A204.1 (cell line): ENCODE results near the gene SNRNP200.
"Not testable (repeated sequence)": the region's sequence is repeated elsewhere in the genome, so short reads cannot be mapped to it uniquely, and the experiment has no call there.

Experiments
- FAIRE-seq: peaks from 2 replicates; lab custom pipeline; 2012; peaks lifted over from hg19 to GRCh38; lab: Jason Lieb, UNC

SNRNP200 gene

DNA sequence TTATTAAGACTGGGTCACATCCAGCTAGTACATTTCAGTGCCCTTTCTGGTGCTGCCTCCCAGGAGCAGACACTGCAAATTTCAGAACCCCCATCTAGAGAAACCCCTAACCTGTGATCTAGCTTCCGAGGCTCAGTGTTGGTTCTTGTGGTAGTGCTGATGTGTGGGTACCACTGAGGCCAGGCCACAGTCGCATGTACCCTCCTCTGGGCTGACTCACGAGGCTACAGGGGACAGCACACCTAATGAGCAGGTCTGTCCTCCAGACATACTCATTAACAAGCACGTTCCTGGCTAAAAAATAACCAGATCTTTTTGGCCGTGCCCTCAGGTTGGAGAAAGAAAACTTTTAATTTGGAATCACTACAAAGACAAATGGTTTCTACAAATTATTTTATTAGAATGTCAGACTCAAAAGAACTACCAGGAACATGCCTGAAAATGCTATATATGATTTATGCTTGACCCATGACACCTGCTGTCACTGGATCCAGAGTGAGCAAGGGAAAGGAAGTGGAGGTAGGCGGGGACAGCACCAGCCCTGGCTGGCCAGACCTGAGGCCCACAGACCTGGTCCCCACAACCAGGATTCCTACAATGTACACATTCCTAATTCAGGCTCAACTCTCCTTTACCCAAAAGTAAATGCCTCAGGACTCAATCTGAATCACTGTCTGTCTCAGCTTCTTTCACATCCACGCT is 30.8 kb downstream of the SNRNP200 start:
- FAIRE-seq: no peak

DNA sequence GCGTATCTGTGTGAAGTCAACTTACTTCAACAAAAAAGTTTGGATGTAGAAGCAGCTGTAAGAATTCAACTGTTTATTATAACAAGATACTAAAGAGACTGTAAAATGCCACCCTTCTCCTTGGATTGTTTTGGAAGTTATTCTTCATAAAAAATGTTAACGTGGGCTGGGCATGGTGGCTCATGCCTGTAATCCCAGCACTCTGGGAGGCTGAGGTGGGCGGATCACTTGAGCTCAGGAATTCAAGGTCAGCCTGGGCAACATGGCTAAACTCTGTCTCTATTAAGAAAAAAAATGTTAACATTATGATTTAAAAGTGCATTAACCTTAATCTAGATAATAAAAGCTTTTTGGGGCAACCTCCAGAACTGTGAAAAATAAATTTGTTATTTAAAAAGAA is 31.6 kb downstream of the SNRNP200 start:
- FAIRE-seq: no peak

DNA sequence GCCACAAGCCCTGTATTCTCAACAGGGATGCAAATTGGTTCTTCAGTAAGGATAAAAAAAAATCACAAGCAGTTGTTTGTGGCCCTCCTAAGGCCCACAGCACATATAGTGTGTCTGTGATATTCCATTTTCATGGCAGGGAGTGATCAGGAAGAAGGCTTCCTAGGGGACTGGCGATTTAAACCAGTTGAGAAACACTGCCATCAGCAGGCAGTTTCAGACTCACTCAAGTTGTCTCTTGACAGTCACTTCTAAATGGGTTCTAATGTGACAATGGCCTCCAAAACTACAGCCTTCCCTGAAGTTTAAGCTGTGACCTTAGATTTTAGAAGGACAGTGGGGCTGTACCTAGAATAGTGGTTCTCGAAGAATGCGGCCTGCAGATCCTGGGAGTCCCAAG is 33.4 kb downstream of the SNRNP200 start:
- no peak for FAIRE-seq

DNA sequence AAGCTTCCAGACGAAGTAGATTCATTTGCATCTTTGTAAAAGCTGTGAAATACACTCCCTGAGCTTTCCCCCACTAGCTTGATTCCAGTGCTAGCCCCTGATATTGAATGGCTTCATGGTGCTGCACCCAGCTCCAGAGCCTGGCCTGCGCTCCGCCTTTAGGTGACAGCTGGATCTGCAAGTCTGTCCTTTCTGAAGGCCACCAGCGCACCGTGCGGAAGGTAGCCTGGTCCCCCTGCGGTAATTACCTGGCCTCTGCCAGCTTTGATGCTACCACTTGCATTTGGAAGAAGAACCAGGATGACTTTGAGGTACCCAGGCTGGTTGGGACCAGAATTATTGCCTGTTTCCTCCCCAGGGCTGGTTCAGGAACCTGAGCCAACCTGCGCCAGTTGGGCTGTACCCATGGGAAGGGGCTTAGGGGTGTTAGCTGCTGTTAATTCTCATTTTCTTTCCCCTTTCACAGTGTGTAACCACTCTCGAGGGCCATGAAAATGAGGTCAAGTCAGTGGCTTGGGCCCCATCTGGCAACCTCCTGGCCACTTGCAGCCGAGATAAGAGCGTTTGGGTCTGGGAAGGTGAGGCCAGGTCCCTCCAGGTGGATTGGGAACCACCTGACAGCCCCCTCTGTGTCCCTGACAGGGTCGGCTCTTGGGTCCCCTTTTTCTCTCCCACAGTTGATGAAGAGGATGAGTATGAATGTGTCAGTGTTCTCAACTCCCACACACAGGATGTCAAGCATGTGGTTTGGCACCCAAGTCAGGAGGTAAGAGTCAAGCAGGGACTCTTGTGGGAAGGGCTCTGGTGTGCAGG is 38.0 kb downstream of the SNRNP200 start:
- FAIRE-seq: no peak

DNA sequence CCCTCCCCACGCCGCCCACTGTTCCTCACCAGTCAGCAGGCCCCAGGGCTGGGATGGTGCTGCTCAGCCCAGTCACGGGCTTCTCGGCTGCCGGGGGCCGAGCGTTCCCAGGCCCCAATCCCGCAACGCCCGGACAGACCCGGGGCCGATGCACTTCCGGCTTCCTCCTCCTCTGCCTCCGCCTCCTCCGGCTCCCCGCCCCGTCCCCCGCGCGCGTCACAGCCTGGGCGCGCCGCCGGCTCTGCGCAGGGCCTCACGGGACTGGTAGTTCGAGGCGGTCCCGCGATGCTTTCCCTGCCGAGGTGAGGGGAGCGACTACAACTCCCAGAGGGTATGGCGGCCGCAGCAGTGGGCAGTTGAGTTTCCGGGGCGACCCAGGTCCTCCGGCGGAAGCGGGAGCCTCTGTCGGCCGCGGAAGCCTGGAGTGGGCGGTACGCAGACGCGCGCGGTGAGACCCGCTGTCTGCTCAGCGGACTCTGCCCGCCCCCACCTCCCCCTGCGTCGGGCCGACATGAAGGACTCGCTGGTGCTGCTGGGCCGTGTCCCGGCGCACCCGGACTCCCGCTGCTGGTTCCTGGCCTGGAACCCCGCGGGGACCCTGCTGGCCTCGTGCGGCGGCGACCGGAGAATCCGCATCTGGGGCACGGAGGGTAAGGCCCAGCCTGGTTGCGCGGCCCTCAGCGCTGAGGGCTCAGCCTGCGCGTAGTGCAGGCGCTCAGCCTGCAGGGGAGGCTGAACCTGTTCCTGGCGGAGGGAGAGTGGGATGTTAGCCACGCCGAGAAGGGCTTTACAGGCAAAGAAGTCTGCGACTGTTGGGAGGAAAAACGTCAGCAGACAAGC is 39.3 kb downstream of the SNRNP200 start, which contains the start of the genes CIAO1 and TMEM127:
Gene CIAO1 (plus strand): TSS at position 386 of the 840 bp plus-strand sequence. CDS start 126 bp downstream, at position 512.
Gene TMEM127 (minus strand): TSS at position 158 of the 840 bp plus-strand sequence. CDS start 616 bp downstream, outside the sequence.
- peak; percentile 9 for FAIRE-seq

DNA sequence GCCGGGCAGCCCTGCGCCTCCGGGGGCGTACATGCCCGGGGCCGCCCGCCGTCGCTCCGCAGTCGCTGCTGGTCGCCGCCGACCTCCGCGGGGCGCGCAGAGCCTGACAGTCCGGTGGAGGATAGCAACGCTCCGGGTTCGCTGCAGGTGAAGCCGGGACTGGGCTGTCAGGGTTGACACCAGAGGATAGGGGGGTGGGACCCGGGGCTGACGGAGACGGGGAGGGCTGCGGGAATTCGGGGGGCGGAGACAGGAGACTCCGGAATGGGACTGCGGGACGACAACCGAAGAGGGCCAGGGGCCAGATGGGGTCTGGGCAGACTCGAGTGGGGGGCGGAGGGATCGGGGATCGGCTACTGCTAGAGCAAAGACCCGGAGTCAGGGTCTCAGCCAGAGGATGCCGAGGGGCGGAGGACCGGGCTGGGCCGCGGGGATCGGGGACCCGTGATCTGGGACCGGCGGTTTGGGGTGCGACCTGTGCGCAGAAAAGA is 40.0 kb downstream of the SNRNP200 start:
- FAIRE-seq: no peak

DNA sequence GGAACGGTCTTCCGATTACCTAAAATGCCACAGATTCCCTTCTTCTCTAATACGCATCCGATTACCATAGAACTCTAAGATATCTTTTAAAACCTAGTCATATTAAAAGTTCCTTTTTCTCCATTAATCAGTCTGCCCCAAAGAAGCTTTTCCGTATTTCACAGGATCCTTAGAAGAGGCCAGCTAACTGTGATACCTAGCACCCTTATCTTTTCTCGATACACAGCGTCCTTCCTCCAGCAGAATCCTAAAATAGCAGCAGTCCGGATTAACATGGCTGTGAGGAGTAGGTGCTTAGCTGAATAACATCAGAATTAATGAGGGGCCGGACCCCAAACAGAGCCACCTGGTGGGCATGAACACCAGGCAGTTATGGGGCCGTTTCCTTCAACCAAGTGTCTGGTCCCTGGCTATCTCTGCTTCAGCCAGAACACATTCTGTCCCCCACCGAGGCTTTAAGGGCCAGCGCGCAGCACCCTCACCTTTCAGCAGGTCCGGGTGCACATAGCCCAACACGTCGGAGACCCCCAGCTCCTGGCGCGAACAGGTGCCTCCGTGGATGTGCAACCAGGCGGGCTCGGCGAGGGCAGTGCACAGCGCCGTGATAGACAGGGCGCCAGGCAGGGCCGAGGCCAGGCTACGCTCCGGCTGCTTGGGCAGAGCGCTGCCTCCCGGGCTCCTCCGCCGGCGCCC is 40.5 kb downstream of the SNRNP200 start:
- FAIRE-seq: no peak

DNA sequence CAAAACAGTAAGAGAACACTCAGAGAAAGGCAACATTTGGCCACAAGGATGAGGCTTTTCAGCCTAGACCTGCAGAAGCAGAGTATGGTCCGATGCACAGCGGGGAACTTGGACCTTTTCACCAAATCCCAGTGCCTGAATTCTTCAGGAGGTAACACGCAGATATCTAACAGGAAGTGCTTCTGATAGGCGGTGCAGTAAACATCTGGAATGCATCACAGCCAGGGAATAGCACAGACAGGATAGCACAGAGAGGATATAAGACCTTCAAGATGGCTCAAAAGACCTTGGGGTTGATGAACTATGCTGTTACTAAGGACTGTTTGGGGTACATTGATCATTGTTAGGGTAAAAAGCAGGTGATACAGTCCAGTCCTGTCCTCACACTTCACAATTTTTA is 41.3 kb downstream of the SNRNP200 start:
- no peak for FAIRE-seq

DNA sequence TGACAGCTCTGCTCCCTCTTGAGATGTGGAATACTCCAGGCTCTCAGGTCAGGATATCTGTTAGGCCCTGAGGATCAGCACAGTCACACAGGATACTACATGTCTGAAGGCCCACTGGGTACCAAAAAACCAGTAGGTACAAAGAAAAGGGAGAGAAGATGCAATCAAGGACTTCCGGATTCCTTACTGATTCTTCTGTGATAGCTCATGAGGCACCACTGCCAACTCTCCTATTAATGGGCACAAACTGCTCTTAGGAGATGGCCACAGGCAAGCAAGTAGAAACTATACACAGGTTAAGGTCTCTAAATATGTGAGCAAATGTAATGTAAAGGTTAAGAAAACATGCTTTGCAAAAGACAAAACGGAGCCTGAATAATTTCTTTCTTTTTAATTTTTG is 43.0 kb downstream of the SNRNP200 start:
- no peak for FAIRE-seq

DNA sequence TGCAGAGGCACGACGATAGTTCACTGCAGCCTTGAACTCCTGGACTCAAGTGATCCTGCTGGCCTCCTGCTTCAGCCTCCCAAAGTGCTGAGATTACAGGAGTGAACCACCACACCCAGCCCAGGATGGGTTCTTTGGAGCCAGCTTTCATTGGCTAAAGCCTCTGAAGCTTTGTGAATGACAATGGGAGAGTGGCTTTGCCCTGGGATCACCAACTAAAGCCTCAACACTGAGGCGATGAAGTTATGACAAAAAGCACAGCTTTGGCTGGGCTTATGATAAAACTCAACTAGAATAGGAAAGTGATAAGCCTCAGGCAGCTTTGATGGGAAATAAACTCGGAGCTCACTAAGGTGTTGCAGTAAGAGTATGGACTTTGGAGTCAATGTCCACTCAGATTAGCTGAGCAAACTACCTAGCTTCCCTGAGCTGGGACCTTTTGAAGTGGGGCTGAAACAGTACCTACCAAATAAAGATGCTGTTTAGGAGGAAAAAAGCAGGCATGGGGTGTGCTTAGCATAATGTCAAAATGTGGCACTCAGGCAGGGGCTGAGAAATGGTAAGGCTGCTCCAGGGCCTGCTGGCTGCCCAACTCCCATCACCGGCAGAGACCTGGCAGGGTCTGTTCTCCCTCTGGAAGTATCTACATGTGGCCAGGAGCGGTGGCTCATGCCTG is 43.9 kb downstream of the SNRNP200 start:
- no peak for FAIRE-seq

DNA sequence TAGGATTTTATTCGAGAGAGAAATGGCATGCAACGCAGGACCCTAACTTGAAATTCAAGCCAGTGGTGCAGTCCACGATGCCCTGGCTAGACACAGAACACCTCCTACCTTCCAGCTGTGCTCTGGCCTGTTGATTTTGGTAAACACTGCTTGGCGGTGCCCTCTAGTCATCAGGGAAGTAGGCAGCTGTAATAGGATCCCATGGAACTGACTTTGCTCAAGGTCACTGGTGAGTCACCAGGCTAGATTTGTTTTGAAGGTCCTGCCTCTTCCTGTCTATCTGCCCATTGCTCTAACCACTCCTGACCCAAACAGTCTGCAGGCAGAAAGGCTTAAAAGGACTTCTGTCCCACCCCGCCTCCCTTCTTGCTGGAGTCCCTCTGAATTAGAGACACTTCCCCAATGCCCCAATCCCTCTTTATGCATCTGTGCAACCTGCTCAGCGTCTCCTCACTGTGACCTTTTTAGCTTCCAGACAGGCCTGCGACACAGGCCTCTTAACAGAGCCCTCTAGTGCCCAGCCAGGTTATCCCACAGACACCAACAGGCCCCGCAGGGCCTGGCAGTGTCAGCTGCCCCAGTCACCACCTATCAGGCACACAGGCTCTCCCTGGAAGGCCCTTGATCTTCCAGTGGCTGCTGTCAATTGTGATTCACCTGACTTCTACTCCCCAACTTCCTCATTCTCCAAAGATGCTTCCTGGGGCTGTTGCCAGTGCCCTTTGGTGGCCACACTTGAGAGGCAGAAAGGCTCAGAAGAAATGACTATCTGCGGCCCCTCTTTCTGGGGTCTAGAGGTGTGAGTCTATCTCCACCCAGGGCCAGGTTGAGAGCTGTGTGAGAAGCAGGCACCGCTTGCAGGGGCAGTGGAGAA is 44.7 kb downstream of the SNRNP200 start:
- no peak for FAIRE-seq

DNA sequence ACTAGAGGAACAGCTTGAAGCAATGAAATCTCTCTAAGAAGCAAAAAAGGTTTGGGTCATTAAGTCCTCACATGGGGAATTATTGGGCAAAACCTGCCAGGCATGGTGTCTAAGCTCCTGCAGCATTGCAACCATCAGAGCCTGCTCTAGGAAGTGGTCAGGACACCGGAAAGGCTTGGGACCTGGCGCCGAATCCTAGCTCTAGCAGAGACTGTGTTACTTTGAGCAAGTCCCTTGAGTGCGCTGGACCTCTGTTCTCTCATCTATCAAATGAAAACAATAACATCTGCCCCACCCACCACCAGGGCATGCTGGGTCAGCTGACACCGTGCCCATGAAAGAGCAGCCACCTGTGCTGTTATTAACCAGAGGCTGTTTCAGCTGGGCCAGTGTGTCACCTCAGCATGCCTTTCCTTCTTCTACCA is 45.8 kb downstream of the SNRNP200 start:
- FAIRE-seq: no peak

DNA sequence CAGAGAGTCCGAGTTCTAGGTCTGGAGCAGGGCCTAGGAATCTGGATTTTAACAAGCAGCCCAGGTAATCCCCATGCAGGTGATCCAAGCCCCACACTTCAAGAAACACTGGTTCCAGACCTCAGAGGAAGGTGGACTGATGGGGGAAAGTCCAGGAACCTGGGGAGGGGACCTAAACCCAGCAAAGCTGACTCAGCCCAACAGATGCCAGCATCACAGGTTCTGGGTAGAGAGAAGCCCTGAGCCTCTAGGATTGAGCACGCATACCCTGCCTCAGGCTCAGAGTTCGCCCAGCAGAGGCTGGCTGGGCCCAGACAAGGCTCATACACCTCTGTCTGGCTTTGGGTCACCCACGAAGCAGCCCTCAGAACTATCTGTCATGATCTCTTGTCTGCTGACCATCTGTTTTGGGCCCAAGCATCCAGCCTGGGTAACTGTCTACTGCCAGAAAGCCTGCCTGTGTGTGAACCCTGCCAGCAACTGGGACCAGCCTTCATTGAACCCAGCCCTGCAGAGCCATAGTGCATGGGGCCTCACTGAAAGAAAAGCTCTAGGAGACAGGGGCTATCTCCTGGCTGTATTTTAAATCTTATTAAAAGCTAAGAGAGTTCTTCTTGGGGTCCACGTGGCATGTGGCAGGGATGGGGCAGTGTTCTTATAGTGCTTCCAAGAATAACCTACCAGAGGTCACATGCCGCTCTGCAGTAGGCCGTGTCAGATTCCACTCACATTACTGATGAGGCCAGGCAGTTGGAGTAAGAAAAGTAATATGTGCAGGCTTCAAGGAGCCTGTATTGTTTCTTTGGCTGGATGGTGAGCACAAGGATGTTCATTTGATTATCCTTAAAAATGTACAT is 47.0 kb downstream of the SNRNP200 start:
- no peak for FAIRE-seq

DNA sequence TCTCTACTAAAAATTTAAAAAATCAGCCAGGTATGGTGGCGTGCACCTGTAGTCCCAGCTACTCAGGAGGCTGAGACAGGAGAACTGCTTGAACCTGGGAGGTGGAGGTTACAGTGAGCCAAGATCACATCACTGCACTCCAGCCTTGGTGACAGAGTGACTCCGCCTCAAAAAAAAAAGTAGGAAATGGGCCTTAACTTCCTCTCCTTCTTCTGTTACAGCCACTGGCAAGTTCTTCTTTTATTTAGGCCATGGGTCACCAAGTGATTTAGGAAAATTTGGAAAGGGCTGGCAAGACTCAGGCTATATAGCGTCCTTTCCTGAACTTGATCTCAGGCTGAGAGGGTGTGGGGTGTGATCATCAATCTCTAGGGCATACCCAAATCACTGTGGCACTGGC is 47.6 kb downstream of the SNRNP200 start:
- not testable (repeated sequence) for FAIRE-seq

DNA sequence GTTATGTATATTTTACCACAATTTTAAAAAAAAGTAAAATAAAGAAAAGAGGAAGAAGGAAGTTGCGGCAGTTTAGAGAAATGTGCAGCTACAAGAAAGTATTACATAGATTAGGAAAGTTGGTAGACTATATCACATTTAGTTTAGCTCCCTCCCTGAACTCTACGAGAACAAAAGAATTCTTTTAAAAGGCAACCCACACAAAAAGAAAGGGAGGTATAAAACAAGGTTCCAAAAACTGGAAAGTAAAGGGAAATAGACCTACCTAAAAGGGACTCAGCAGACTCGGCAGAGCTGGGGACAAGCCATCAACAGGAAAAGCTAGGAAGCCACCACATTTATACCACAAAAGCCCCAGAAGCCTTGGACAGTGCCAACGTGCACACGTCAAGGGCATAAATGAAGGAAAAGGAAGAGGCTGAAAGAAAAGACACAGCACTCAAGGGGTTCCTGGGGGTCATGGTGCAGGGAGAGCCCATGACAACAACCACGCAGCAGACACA is 48.7 kb downstream of the SNRNP200 start:
- no peak for FAIRE-seq

DNA sequence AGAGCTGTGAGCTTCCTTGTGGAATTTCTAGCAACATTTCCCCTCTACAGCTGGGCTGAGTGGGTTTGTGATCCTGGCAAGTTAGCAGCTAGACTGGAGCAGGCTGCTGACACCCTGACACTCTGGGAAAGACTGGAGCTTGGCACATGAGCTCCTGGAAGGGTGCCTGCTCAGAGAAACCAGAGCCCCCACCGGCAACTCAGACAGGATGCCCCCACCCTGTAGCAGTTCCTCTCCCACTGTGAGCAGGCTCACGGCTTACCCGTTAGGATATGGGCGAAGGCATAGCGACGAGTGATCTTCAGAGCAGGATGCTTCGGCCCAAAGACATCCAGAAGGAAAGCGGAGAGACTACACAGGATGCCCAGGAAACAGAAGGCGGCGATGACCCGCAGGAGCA is 50.8 kb downstream of the SNRNP200 start:
- FAIRE-seq: no peak

DNA sequence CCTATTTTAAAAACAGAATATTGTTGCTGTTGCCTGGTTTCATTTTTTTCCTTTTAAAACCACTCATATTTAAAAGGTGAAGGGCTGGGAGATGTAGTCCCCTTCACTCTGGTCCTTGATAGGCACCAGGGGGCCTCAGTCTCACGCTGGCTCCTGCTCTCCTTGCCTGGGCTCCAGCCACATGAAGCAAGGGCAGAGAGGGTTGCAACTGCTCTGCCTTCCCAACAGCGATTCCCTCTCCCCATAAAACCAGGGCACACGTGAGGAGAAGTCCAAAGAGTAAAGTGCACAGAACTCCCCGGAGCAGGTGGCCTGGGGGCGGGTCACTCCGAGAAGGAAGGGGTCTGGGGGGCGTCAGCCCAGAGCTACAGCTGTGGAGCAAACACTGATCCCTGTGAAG is 52.3 kb downstream of the SNRNP200 start:
- no peak for FAIRE-seq

DNA sequence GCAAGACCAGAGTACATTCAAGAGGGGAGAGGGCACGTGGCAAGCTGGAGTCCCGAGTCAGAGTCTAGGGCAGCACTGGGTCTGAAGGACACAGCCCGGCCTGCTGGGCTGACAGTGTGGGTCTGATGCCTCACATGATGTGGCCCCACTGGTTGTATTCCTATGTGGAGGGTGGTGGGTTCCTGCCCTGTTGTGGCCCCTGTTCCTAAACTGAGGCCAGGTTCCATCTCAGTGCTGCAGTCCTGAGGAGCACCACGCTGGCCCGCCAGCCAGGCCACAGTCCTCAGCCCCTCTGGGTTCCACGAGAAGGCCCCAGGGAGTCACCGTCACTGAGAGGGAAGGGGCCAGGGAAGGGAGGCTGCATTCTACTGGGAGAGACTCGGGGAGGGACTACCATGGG is 52.8 kb downstream of the SNRNP200 start:
- FAIRE-seq: no peak

DNA sequence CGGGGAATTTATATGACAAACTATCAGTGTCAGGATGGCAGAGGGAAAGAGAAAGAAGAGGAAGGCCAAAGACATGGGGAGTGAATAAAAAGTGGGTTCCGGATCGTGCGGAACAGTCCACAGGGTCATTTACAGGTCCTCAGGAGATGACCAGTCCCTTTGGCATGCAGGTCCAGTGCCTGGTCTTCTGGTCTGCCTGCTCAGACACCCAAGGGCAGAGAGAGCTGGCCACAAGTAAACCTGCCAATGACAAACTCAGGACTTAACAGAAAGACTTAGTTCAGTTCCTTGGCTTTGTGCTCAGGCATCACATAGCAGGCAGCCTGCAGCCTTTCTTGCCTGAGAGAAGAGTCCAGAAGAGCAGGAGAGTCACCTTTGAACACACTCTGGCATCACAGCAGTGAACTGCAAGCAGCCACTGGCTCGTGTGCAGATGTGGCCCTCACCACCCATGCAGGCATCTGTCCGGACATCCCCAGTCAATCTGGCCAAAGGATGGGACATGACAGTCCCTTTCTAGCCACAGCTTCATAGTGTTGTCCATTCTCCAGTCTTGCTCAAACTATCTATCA is 53.5 kb downstream of the SNRNP200 start:
- no peak for FAIRE-seq
